ENCODE measurements around the gene LRRC2.

The LRRC2 gene

GRCh38 chr3:46609944-46610722 lies 44.0 kb upstream of the LRRC2 start:
- POLR2A ChIA-PET = no interaction called here
- TF ChIP-seq CTCF (IDR thresholded peaks at IDR 0.05; ENCODE audit: control extremely low read depth, extremely low read depth, low read depth, missing control alignments) = no peak
- CTCF ChIA-PET = interaction anchor here (1.6 to 1.7 kb wide), 2 partner anchors 10 to 20 kb away, joined by 5 to 6 read pairs; no protein-coding TSS in a partner anchor
- no peak for DNase-seq (ENCODE audit: extremely low spot score)

- no peak for DNase-seq (ENCODE audit: extremely low spot score)
- CTCF ChIA-PET = no interaction called here
- no peak for TF ChIP-seq CTCF (IDR thresholded peaks at IDR 0.05; ENCODE audit: control extremely low read depth, extremely low read depth, low read depth, missing control alignments)
- POLR2A ChIA-PET = no interaction called here
Measured at GRCh38 chr3:46609212-46609721, 43.2 kb upstream of the LRRC2 start.

GRCh38 chr3:46607603-46608028 lies 41.5 kb upstream of the LRRC2 start:
- ChIA-PET POLR2A (no interaction called here), CTCF (interaction anchor here (1.0 to 5.1 kb wide), 2 partner anchors 49 to 119 kb away, joined by 3 to 15 read pairs; no protein-coding TSS in a partner anchor)
- TF ChIP-seq CTCF (IDR thresholded peaks at IDR 0.05; ENCODE audit: control extremely low read depth, extremely low read depth, low read depth, missing control alignments) = no peak
- DNase-seq (ENCODE audit: extremely low spot score) = no peak

- CTCF ChIA-PET = interaction anchor here (1.4 to 5.1 kb wide), 3 partner anchors 11 to 115 kb away, joined by 3 to 15 read pairs (median 4); no protein-coding TSS in a partner anchor
- no peak for DNase-seq (ENCODE audit: extremely low spot score)
- TF ChIP-seq CTCF (IDR thresholded peaks at IDR 0.05; ENCODE audit: control extremely low read depth, extremely low read depth, low read depth, missing control alignments) = no peak
- POLR2A ChIA-PET = no interaction called here
Measured at GRCh38 chr3:46604127-46604526, 38.0 kb upstream of the LRRC2 start.

- CTCF ChIA-PET = interaction anchor here (1.7 to 5.1 kb wide), 2 partner anchors 11 to 115 kb away, joined by 4 to 15 read pairs; no protein-coding TSS in a partner anchor
- POLR2A ChIA-PET = no interaction called here
Measured at GRCh38 chr3:46603446-46604046, 37.4 kb upstream of the LRRC2 start.

More at GRCh38 chr3:46603446-46604046, 37.4 kb upstream of the LRRC2 start:
- TF ChIP-seq CTCF (IDR thresholded peaks at IDR 0.05; ENCODE audit: control extremely low read depth, extremely low read depth, low read depth, missing control alignments) = no peak
- DNase-seq (ENCODE audit: extremely low spot score) = no peak

Measured in GM10248 (cell line).